ENCODE data around the gene UBE2J2. TPM values are rescaled to one million over a fixed set of nuclear protein-coding genes. Genes with fewer than 3 reads are reported as not detected.

The UBE2J2 gene
- total and polyA plus RNA-seq, 2 of the 13 experiments (the other 11 are each of a cell fraction or from before 2014, with no cell fraction given), result 25.4 to 29.4 TPM

DNA sequence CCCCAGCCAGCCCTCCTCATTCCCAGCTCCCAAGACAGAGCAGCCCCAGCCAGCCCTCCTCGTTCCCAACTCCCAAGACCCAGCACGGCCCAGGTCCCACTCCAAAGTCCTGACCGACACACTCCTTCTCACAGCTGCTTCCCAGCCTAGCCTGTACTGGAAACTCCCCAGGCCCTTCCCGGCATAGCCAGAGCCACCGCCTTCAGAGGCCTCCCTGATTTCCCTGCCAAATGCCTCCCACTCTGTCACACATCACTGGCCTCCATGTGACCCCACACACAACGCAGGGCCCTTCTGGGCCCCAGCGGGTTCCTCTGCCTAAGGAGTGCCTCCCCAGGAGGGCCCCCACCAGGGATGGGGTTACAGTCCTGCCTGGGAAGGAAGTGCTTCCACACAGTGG lies 2.8 kb downstream of the UBE2J2 start:
- BruUV-seq (replicated peaks), result no TSS peak
- Histone ChIP-seq H3K4me3 (replicated peaks in 1 of 3; ENCODE audit: insufficient read depth in 1 of 3, low read depth in 2 of 3, low read length in 3 of 3) (peak overlapping the region in 1 of 3 experiments; percentile 16; a peak in 1 of 6 replicates), H3K79me2 (ENCODE audit: insufficient read depth, low read length) (peaks cover 42% of the 10 kb centered on the region), H3K27ac (ENCODE audit: extremely low read length, insufficient read depth, low read length) (no peak overlapping the region), H3K9me3 (ENCODE audit: low read length) (no peaks in the 10 kb centered on the region), H3K4me2 (ENCODE audit: low read depth, low read length) (peak overlapping the region; percentile 52), H3K9ac (ENCODE audit: insufficient read depth, low read depth, low read length) (no peak overlapping the region; the same call in 1 of the 2 replicates), H3K4me1 (ENCODE audit: insufficient read depth, low read length) (peaks cover 42% of the 10 kb centered on the region), H2AFZ (ENCODE audit: low read length) (no peak overlapping the region), H4K20me1 (ENCODE audit: insufficient read depth, low read length) (peaks cover 21% of the 10 kb centered on the region; the same call in 1 of the 2 replicates), H3K27me3 (ENCODE audit: control insufficient read depth in 1 of 2, insufficient read depth in 2 of 2, low read length in 2 of 2) (no peaks in the 10 kb centered on the region; a peak in 1 of 5 replicates), H3K36me3 (replicated peaks in 1 of 2; ENCODE audit: control insufficient read depth in 1 of 2, insufficient read depth in 2 of 2, low read length in 2 of 2) (peaks cover 6 to 25% of the 10 kb centered on the region in 2 experiments; a peak in 4 of 5 replicates)
- in situ Hi-C loops (cut with HindIII; ENCODE audit: extremely low pct_ligation_motif_present, low pct_unique_long_range_greater_than_20kb) (no loop called here), intact Hi-C loops (cut with micrococcal nuclease; ENCODE audit: unreplicated experiment) (no loop called here)
- ATAC-seq (no peak), DNase-seq (ENCODE audit: low spot score) (no peak), FAIRE-seq (no peak)
- 97% methylated on average over 7 of the region's 7 CpGs for WGBS (ENCODE audit: low lambda C conversion rate)
- TF ChIP-seq REL (CRISPR knock-in tag; conservative IDR thresholded peaks at IDR 0.05) (no peak), ZNF709 (CRISPR knock-in tag; IDR thresholded peaks at IDR 0.05) (no peak), AGO2 (optimal IDR thresholded peaks at IDR 0.05; ENCODE audit: low read depth, low read length) (peak; percentile 51), ZNF567 (CRISPR knock-in tag; IDR thresholded peaks at IDR 0.05; ENCODE audit: borderline replicate concordance) (no peak), ZFYVE20 (CRISPR knock-in tag; IDR thresholded peaks at IDR 0.05; ENCODE audit: borderline replicate concordance, low read depth) (no peak), FIP1L1 (IDR thresholded peaks at IDR 0.05; ENCODE audit: borderline replicate concordance, insufficient read depth, low read depth, low read length) (no peak), KAT8 (CRISPR knock-in tag; IDR thresholded peaks at IDR 0.05) (no peak), YEATS4 (CRISPR knock-in tag; IDR thresholded peaks at IDR 0.05; ENCODE audit: borderline replicate concordance) (no peak), ZNF556 (CRISPR knock-in tag; IDR thresholded peaks at IDR 0.05; ENCODE audit: borderline replicate concordance) (no peak), ZNF530 (CRISPR knock-in tag; IDR thresholded peaks at IDR 0.05; ENCODE audit: low read depth) (no peak)
- TF ChIP-seq, protein P1, sequence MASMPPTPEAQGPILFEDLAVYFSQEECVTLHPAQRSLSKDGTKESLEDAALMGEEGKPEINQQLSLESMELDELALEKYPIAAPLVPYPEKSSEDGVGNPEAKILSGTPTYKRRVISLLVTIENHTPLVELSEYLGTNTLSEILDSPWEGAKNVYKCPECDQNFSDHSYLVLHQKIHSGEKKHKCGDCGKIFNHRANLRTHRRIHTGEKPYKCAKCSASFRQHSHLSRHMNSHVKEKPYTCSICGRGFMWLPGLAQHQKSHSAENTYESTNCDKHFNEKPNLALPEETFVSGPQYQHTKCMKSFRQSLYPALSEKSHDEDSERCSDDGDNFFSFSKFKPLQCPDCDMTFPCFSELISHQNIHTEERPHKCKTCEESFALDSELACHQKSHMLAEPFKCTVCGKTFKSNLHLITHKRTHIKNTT (CRISPR knock-in tag; IDR thresholded peaks at IDR 0.05), result no peak
- TF ChIP-seq, protein P2, sequence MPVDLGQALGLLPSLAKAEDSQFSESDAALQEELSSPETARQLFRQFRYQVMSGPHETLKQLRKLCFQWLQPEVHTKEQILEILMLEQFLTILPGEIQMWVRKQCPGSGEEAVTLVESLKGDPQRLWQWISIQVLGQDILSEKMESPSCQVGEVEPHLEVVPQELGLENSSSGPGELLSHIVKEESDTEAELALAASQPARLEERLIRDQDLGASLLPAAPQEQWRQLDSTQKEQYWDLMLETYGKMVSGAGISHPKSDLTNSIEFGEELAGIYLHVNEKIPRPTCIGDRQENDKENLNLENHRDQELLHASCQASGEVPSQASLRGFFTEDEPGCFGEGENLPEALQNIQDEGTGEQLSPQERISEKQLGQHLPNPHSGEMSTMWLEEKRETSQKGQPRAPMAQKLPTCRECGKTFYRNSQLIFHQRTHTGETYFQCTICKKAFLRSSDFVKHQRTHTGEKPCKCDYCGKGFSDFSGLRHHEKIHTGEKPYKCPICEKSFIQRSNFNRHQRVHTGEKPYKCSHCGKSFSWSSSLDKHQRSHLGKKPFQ (CRISPR knock-in tag; IDR thresholded peaks at IDR 0.05; ENCODE audit: insufficient replicate concordance), result no peak
- TF ChIP-seq, protein P3, sequence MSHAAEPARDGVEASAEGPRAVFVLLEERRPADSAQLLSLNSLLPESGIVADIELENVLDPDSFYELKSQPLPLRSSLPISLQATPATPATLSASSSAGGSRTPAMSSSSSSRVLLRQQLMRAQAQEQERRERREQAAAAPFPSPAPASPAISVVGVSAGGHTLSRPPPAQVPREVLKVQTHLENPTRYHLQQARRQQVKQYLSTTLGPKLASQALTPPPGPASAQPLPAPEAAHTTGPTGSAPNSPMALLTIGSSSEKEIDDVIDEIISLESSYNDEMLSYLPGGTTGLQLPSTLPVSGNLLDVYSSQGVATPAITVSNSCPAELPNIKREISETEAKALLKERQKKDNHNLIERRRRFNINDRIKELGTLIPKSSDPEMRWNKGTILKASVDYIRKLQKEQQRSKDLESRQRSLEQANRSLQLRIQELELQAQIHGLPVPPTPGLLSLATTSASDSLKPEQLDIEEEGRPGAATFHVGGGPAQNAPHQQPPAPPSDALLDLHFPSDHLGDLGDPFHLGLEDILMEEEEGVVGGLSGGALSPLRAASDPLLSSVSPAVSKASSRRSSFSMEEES (CRISPR knock-in tag; IDR thresholded peaks at IDR 0.05), result no peak
- TF ChIP-seq, protein P4, sequence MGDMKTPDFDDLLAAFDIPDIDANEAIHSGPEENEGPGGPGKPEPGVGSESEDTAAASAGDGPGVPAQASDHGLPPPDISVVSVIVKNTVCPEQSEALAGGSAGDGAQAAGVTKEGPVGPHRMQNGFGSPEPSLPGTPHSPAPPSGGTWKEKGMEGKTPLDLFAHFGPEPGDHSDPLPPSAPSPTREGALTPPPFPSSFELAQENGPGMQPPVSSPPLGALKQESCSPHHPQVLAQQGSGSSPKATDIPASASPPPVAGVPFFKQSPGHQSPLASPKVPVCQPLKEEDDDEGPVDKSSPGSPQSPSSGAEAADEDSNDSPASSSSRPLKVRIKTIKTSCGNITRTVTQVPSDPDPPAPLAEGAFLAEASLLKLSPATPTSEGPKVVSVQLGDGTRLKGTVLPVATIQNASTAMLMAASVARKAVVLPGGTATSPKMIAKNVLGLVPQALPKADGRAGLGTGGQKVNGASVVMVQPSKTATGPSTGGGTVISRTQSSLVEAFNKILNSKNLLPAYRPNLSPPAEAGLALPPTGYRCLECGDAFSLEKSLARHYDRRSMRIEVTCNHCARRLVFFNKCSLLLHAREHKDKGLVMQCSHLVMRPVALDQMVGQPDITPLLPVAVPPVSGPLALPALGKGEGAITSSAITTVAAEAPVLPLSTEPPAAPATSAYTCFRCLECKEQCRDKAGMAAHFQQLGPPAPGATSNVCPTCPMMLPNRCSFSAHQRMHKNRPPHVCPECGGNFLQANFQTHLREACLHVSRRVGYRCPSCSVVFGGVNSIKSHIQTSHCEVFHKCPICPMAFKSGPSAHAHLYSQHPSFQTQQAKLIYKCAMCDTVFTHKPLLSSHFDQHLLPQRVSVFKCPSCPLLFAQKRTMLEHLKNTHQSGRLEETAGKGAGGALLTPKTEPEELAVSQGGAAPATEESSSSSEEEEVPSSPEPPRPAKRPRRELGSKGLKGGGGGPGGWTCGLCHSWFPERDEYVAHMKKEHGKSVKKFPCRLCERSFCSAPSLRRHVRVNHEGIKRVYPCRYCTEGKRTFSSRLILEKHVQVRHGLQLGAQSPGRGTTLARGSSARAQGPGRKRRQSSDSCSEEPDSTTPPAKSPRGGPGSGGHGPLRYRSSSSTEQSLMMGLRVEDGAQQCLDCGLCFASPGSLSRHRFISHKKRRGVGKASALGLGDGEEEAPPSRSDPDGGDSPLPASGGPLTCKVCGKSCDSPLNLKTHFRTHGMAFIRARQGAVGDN (CRISPR knock-in tag; IDR thresholded peaks at IDR 0.05), result peak; percentile 23; the same call in 1 of the 2 replicates
- ChIA-PET CTCF (ENCODE audit: low intra/inter-chr PET ratio, low total read pairs) (no interaction called here), POLR2A (interaction anchor here (1.8 kb wide), 1 partner anchor 32 kb away, joined by 4 read pairs; no protein-coding TSS in a partner anchor)

All from HepG2 (cell line).